HCT116 (cell line): Measurements from ENCODE around the gene RPL36AL. TPM values are rescaled to one million over a fixed set of nuclear protein-coding genes. Genes with fewer than 3 reads are reported as not detected.

ENCODE experiments used
- ATAC-seq: fragments of 200-7000 bp; cut with Tn5 transposase; 2 replicates; pipeline ENCODE4 v1.9.1; 2020; ENCODE audit warnings: mild to moderate bottlenecking, moderate library complexity
- BruUV-seq: library from RNA; stranded (reverse); fragments of 400-500 nt; replicated peaks from 2 replicates; lab custom pipeline; 2021; lab: Mats Ljungman, UMichigan
- CTCF ChIA-PET: fragments of 300-600 bp; sonication (Branson Sonifier 250); formaldehyde crosslinking; loops from one replicate; lab custom pipeline; 2021; ENCODE audit warnings: antibody characterized with exemption; lab: Charles Lee
- POLR2A ChIA-PET: fragments of 300-600, 350-600 bp; sonication (Branson Sonifier 250); formaldehyde crosslinking; loops from one replicate; lab custom pipeline; 2021; ENCODE audit warnings: antibody characterized with exemption; lab: Charles Lee
- RAD21 ChIA-PET, 2 experiments: fragments of 300-600 bp; sonication (Branson Sonifier 250); formaldehyde crosslinking; loops; one replicate each; lab custom pipeline; 2023; ENCODE audit warnings: low total read pairs in 2 of 2; ENCODE audit not compliant: uncharacterized antibody in 2 of 2, unreplicated experiment in 2 of 2, low non-redundant PET in 1 of 2; lab: Charles Lee
- DNase-seq: peaks from one replicate; pipeline ENCODE4 v3.0.0-alpha.2; 2010; ENCODE audit warnings: low read depth, low spot score
- H2AFZ ChIP-seq: fragments of 200-600 bp; shearing (Covaris generic), sonication (generic); 2 replicates; pipeline ENCODE4 v1.6.1; 2017; ENCODE audit warnings: low read depth, mixed run types, mixed read lengths, antibody characterized with exemption, low read length; ENCODE audit not compliant: poor library complexity, severe bottlenecking
- H3K27ac ChIP-seq: 2 replicates; pipeline ENCODE4 v1.5.1; 2012; ENCODE audit warnings: low read depth, low read length
- H3K27me3 ChIP-seq: fragments of 200-600 bp; sonication (generic); 2 replicates; pipeline ENCODE4 v1.6.1; 2016; ENCODE audit warnings: mixed run types, low read length, mixed read lengths; ENCODE audit not compliant: insufficient read depth
- H3K36me3 ChIP-seq, 2 experiments: fragments of 200-500 bp in 1 of 2; fragments of 200-600 bp in 1 of 2; sonication (Bioruptor generic) in 1 of 2; sonication (generic) in 1 of 2; 2 replicates each; pipeline versions ENCODE4 v1.5.1 to v1.6.1; 2014 to 2016; ENCODE audit warnings: low read length in 2 of 2, inconsistent platforms in 1 of 2, mixed read lengths in 1 of 2, mixed run types in 1 of 2; ENCODE audit not compliant: insufficient read depth in 2 of 2, control insufficient read depth in 1 of 2
- H3K4me1 ChIP-seq, 2 experiments: fragments of 200-600 bp in 1 of 2; sonication (generic) in 1 of 2; 2 replicates each; pipeline versions ENCODE4 v1.5.1 to v1.6.1; 2012 to 2017; ENCODE audit warnings: low read length in 2 of 2, inconsistent platforms in 1 of 2, mild to moderate bottlenecking in 1 of 2, mixed read lengths in 1 of 2, mixed run types in 1 of 2, moderate library complexity in 1 of 2; ENCODE audit not compliant: insufficient read depth in 2 of 2, control insufficient read depth in 1 of 2
- H3K4me2 ChIP-seq: fragments of 200-600 bp; sonication (generic); 2 replicates; pipeline ENCODE4 v1.6.1; 2017; ENCODE audit warnings: mixed run types, low read length, mixed read lengths
- H3K4me3 ChIP-seq, 2 experiments: fragments of 200-600 bp in 1 of 2; sonication (generic) in 1 of 2; replicated peaks in 1 of 2; 2 replicates each; pipeline ENCODE4 v1.5.1; 2011 to 2016; ENCODE audit warnings: low read length in 2 of 2, control low read depth in 1 of 2, low read depth in 1 of 2, mild to moderate bottlenecking in 1 of 2, mixed read lengths in 1 of 2, mixed run types in 1 of 2
- H3K79me2 ChIP-seq: fragments of 200-600 bp; sonication (generic); 2 replicates; pipeline ENCODE4 v1.6.1; 2017; ENCODE audit warnings: mild to moderate bottlenecking, mixed run types, low read length, moderate library complexity, mixed read lengths; ENCODE audit not compliant: insufficient read depth
- H3K9ac ChIP-seq: fragments of 200-600 bp; sonication (generic); 2 replicates; pipeline ENCODE4 v1.6.1; 2016; ENCODE audit warnings: low read length, mixed read lengths
- H3K9me2 ChIP-seq: fragments of 200-600 bp; sonication (generic), shearing (Covaris generic); 2 replicates; pipeline ENCODE4 v1.6.1; 2017; ENCODE audit warnings: mixed run types, mild to moderate bottlenecking, moderate library complexity; ENCODE audit not compliant: insufficient read depth
- H3K9me3 ChIP-seq, 2 experiments: fragments of 200-500 bp in 1 of 2; fragments of 200-600 bp in 1 of 2; sonication (Bioruptor generic) in 1 of 2; sonication (generic) in 1 of 2; 2 replicates each; pipeline ENCODE4 v1.6.1; 2014 to 2017; ENCODE audit warnings: low read length in 2 of 2, mixed read lengths in 2 of 2, inconsistent platforms in 1 of 2, low read depth in 1 of 2, mild to moderate bottlenecking in 1 of 2, mixed run types in 1 of 2, moderate library complexity in 1 of 2; ENCODE audit not compliant: control insufficient read depth in 1 of 2, insufficient read depth in 1 of 2
- H4K20me1 ChIP-seq: fragments of 200-600 bp; sonication (generic), shearing (Covaris generic); 2 replicates; pipeline ENCODE4 v1.6.1; 2017; ENCODE audit warnings: mixed run types, mild to moderate bottlenecking, moderate library complexity; ENCODE audit not compliant: insufficient read depth
- ATF3 ChIP-seq: IDR thresholded peaks from 2 replicates; pipeline ENCODE4 v1.6.1; 2012
- CEBPB ChIP-seq: IDR thresholded peaks from 2 replicates; pipeline ENCODE4 v1.6.1; 2012; ENCODE audit warnings: low read depth
- POLR2AphosphoS5 ChIP-seq: IDR thresholded peaks from 2 replicates; pipeline ENCODE4 v1.6.1; 2011; ENCODE audit warnings: mild to moderate bottlenecking, low read depth, low read length, moderate library complexity
- SP1 ChIP-seq: IDR thresholded peaks from 2 replicates; pipeline ENCODE4 v1.6.1; 2012; ENCODE audit warnings: low read depth
- SRF ChIP-seq: IDR thresholded peaks from 2 replicates; pipeline ENCODE4 v1.6.1; 2012; ENCODE audit warnings: low read depth
- ZBTB33 ChIP-seq: IDR thresholded peaks from 2 replicates; pipeline ENCODE4 v1.6.1; 2011; ENCODE audit warnings: mild to moderate bottlenecking, low read length, moderate library complexity; ENCODE audit not compliant: insufficient replicate concordance; ENCODE audit errors: extremely low read depth
- intact Hi-C: fragments of 100-400 bp; cut with micrococcal nuclease; formaldehyde crosslinking; loops from 2 replicates; pipeline ENCODE4 v1.10.0; 2022
- total RNA-seq: library from RNA; stranded (reverse); gene quantifications from one replicate; pipeline ENCODE4 v1.2.1, GENCODE V29; 2021; ENCODE audit not compliant: unreplicated experiment

Gene RPL36AL
- total RNA-seq, 1 experiment from 2014 or later, result 212 TPM

- no peak for ATAC-seq
These were observed 4.7 kb downstream of the RPL36AL start for GRCh38 chr14:49615776-49616175.

GRCh38 chr14:49614196-49614595, 6.2 kb downstream of the RPL36AL start:
- BruUV-seq, result no TSS peak
- RAD21 ChIA-PET, result no interaction called here
- CTCF ChIA-PET, result no interaction called here
- ATAC-seq, result no peak
- Histone ChIP-seq H2AFZ (no peak overlapping the region), H3K27ac (no peak overlapping the region), H3K4me1 (peaks cover 0 to 21% of the 10 kb centered on the region in 2 experiments; a peak in 2 of 4 replicates), H3K9me3 (no peaks in the 10 kb centered on the region), H3K4me3 (no peak overlapping the region), H3K4me2 (no peak overlapping the region), H3K79me2 (peaks cover 57% of the 10 kb centered on the region), H3K36me3 (peaks cover 13 to 17% of the 10 kb centered on the region in 2 experiments; a peak in 3 of 4 replicates), H3K9ac (no peak overlapping the region), H3K27me3 (no peaks in the 10 kb centered on the region), H3K9me2 (no peaks in the 10 kb centered on the region), H4K20me1 (no peaks in the 10 kb centered on the region)
- intact Hi-C loops, result no loop called here
- DNase-seq, result no peak
- POLR2A ChIA-PET, result no interaction called here
- no peak for TF ChIP-seq ATF3
- TF ChIP-seq SRF, result no peak
- no peak for TF ChIP-seq SP1

More at GRCh38 chr14:49615776-49616175, 4.7 kb downstream of the RPL36AL start:
- Histone ChIP-seq H3K4me2 (no peak overlapping the region), H3K9ac (no peak overlapping the region), H2AFZ (no peak overlapping the region), H4K20me1 (no peaks in the 10 kb centered on the region), H3K79me2 (peaks cover 65% of the 10 kb centered on the region), H3K36me3 (peaks cover 13 to 17% of the 10 kb centered on the region in 2 experiments; a peak in 3 of 4 replicates), H3K4me1 (peaks cover 0 to 22% of the 10 kb centered on the region in 2 experiments; a peak in 2 of 4 replicates), H3K4me3 (no peak overlapping the region), H3K27me3 (no peaks in the 10 kb centered on the region), H3K27ac (no peak overlapping the region), H3K9me3 (no peaks in the 10 kb centered on the region), H3K9me2 (no peaks in the 10 kb centered on the region)
- ChIA-PET RAD21 (no interaction called here), CTCF (no interaction called here), POLR2A (no interaction called here)
- no peak for DNase-seq
- intact Hi-C loops, result no loop called here
- TF ChIP-seq CEBPB (no peak), POLR2AphosphoS5 (no peak), ZBTB33 (no peak)
- BruUV-seq, result no TSS peak
